Neural progenitor cell (in vitro differentiated cells): ENCODE results near the gene VARS2. TPM values are rescaled to one million over a fixed set of nuclear protein-coding genes. Genes with fewer than 3 reads are reported as not detected.
"Not testable (repeated sequence)": the region's sequence is repeated elsewhere in the genome, so short reads cannot be mapped to it uniquely, and the experiment has no call there.

Source experiments
- DNase-seq: peaks from one replicate; pipeline ENCODE4 v3.0.0-alpha.2; 2016; ENCODE audit warnings: low spot score
- H2AFZ ChIP-seq: fragments of 200-600 bp; sonication (generic); replicated peaks from 2 replicates; pipeline ENCODE4 v1.6.1; 2016; ENCODE audit warnings: antibody characterized with exemption
- H3F3A ChIP-seq: fragments of 200-600 bp; sonication (generic); 2 replicates; pipeline ENCODE4 v1.6.1; 2016; ENCODE audit warnings: antibody characterized with exemption, low read depth
- H3K27ac ChIP-seq: fragments of 200-600 bp; sonication (generic); 2 replicates; pipeline ENCODE4 v1.5.1; 2016; ENCODE audit warnings: mild to moderate bottlenecking
- H3K27me3 ChIP-seq: fragments of 200-600 bp; sonication (generic); 2 replicates; pipeline ENCODE4 v1.6.1; 2016; ENCODE audit warnings: mild to moderate bottlenecking, moderate library complexity
- H3K36me3 ChIP-seq: fragments of 200-600 bp; sonication (generic); 2 replicates; pipeline ENCODE4 v1.5.1; 2016
- H3K4me1 ChIP-seq: fragments of 200-600 bp; sonication (generic); 2 replicates; pipeline ENCODE4 v1.6.1; 2016; ENCODE audit warnings: mixed run types
- H3K4me2 ChIP-seq: fragments of 200-600 bp; sonication (generic); 2 replicates; pipeline ENCODE4 v1.6.1; 2016
- H3K4me3 ChIP-seq: fragments of 200-600 bp; sonication (generic); 2 replicates; pipeline ENCODE4 v1.5.1; 2016
- H3K79me2 ChIP-seq: fragments of 200-600 bp; sonication (generic); 2 replicates; pipeline ENCODE4 v1.6.1; 2016; ENCODE audit warnings: low read depth
- H3K9ac ChIP-seq: fragments of 200-600 bp; sonication (generic); 2 replicates; pipeline ENCODE4 v1.6.1; 2016
- H3K9me3 ChIP-seq: fragments of 200-600 bp; sonication (generic); 2 replicates; pipeline ENCODE4 v1.5.1; 2016; ENCODE audit warnings: low read depth
- H4K20me1 ChIP-seq: fragments of 200-600 bp; sonication (generic); 2 replicates; pipeline ENCODE4 v1.6.1; 2016; ENCODE audit warnings: low read depth
- H3K27ac Mint-ChIP-seq: 3 replicates; pipeline ENCODE4 v1.8.0; 2021; ENCODE audit warnings: mixed read lengths
- H3K27me3 Mint-ChIP-seq: 2 replicates; pipeline ENCODE4 v1.8.0; 2022; ENCODE audit warnings: low read depth, mild to moderate bottlenecking, inconsistent platforms, moderate library complexity, mixed read lengths; ENCODE audit not compliant: insufficient read depth
- H3K36me3 Mint-ChIP-seq: 3 replicates; pipeline ENCODE4 v1.8.0; 2021; ENCODE audit warnings: mixed read lengths
- H3K4me1 Mint-ChIP-seq: 3 replicates; pipeline ENCODE4 v1.8.0; 2021; ENCODE audit warnings: mixed read lengths
- H3K4me3 Mint-ChIP-seq: 3 replicates; pipeline ENCODE4 v1.8.0; 2021; ENCODE audit warnings: mild to moderate bottlenecking, moderate library complexity, mixed read lengths
- H3K9me3 Mint-ChIP-seq: 3 replicates; pipeline ENCODE4 v1.8.0; 2020; ENCODE audit warnings: mixed read lengths
- EZH2 ChIP-seq: fragments of 200-600 bp; sonication (generic); IDR thresholded peaks from 2 replicates; pipeline ENCODE4 v1.6.1; 2017; ENCODE audit warnings: antibody characterized with exemption, mild to moderate bottlenecking, moderate library complexity
- EZH2phosphoT487 ChIP-seq: fragments of 200-600 bp; sonication (generic); IDR thresholded peaks from 2 replicates; pipeline ENCODE4 v1.6.1; 2017; ENCODE audit warnings: antibody characterized with exemption
- total RNA-seq: library from RNA; depleted of rRNA; stranded (reverse); fragments of >200 nt; gene quantifications from 2 replicates; pipeline ENCODE4 v1.2.3, GENCODE V29; 2015; ENCODE audit warnings: low replicate concordance
- TF ChIP-seq, protein P1 (sequence below): fragments of 200-600 bp; sonication (generic); IDR thresholded peaks from 2 replicates; pipeline ENCODE4 v1.5.1; 2017; ENCODE audit warnings: antibody characterized with exemption, mild to moderate bottlenecking

Gene VARS2
- total RNA-seq, 1 donor from 2014 or later, result 21.5 TPM

DNA sequence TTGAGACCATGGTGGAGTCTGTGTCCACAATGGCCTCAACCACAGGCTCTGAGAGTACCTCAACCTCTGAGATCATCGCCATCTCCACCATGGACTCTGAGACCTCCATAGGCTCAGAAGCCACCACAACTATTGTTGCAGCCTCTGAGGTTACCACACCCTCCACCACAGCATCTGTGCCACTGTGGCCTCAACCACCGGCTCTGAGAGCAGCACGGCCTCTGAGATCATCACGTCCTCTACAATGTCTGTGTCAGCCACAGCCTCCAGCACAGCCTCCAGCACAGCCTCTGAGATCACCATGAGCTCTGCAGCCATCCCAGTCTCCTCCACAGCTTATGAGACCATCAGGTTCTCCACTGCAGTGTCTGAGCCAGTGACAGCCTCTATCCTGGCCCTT is 50.0 kb downstream of the VARS2 start:
- Histone ChIP-seq H3K4me1 (no peaks in the 10 kb centered on the region), H3K4me2 (no peak overlapping the region), H3K27me3 (no peaks in the 10 kb centered on the region), H2AFZ (no peak overlapping the region), H3K9me3 (no peaks in the 10 kb centered on the region), H4K20me1 (no peaks in the 10 kb centered on the region), H3K79me2 (no peaks in the 10 kb centered on the region), H3K9ac (no peak overlapping the region), H3K36me3 (no peaks in the 10 kb centered on the region), H3K27ac (no peak overlapping the region), H3K4me3 (no peak overlapping the region), H3F3A (no peaks in the 10 kb centered on the region)
- Mint-ChIP-seq H3K4me1 (peaks cover 7% of the 10 kb centered on the region), H3K27ac (no peak overlapping the region), H3K9me3 (peaks cover 4% of the 10 kb centered on the region), H3K27me3 (peaks cover 6% of the 10 kb centered on the region), H3K36me3 (no peaks in the 10 kb centered on the region), H3K4me3 (no peak overlapping the region)
- no peak for DNase-seq
- TF ChIP-seq, protein P1, sequence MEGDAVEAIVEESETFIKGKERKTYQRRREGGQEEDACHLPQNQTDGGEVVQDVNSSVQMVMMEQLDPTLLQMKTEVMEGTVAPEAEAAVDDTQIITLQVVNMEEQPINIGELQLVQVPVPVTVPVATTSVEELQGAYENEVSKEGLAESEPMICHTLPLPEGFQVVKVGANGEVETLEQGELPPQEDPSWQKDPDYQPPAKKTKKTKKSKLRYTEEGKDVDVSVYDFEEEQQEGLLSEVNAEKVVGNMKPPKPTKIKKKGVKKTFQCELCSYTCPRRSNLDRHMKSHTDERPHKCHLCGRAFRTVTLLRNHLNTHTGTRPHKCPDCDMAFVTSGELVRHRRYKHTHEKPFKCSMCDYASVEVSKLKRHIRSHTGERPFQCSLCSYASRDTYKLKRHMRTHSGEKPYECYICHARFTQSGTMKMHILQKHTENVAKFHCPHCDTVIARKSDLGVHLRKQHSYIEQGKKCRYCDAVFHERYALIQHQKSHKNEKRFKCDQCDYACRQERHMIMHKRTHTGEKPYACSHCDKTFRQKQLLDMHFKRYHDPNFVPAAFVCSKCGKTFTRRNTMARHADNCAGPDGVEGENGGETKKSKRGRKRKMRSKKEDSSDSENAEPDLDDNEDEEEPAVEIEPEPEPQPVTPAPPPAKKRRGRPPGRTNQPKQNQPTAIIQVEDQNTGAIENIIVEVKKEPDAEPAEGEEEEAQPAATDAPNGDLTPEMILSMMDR, result no peak
- TF ChIP-seq EZH2phosphoT487, result no peak
- TF ChIP-seq EZH2, result no peak

DNA sequence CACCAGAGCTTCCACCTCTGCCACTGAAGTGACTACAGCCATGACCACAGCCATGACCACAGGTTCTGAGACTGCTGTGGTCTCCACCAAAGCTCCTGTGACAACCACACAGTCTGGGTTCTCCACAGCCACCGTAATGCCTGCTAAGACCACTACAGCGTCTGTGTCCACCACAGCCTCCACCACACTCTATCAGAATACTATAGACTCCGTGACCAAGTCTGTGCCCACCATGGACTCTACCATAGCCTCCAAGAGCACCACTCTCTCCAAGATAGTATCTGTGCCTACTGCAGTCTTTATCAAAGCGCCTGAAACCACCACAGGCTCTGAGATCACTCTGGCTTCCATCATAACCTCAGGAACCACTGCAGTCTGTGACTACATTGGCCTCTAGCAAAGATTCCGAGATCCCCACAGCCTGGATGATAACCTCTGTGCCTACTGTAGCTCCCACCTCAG is 51.1 kb downstream of the VARS2 start:
- H3K9me3 ChIP-seq, result no peaks in the 10 kb centered on the region
- H2AFZ ChIP-seq, result no peak overlapping the region
- no peak overlapping the region for H3K27ac Mint-ChIP-seq
- no peaks in the 10 kb centered on the region for H3K36me3 Mint-ChIP-seq
- H3K4me1 ChIP-seq, result no peaks in the 10 kb centered on the region
- no peaks in the 10 kb centered on the region for H3K79me2 ChIP-seq
- no peak overlapping the region for H3K4me2 ChIP-seq
- no peaks in the 10 kb centered on the region for H3F3A ChIP-seq
- peaks cover 6% of the 10 kb centered on the region for H3K27me3 Mint-ChIP-seq
- H3K9me3 Mint-ChIP-seq, result peaks cover 4% of the 10 kb centered on the region
- peaks cover 4% of the 10 kb centered on the region for H3K4me1 Mint-ChIP-seq
- H4K20me1 ChIP-seq, result no peaks in the 10 kb centered on the region
- no peaks in the 10 kb centered on the region for H3K27me3 ChIP-seq
- DNase-seq, result no peak
- no peak overlapping the region for H3K4me3 Mint-ChIP-seq
- no peak overlapping the region for H3K4me3 ChIP-seq
- TF ChIP-seq EZH2phosphoT487 (no peak), EZH2 (no peak)
- TF ChIP-seq, protein P1, result no peak
- no peaks in the 10 kb centered on the region for H3K36me3 ChIP-seq
- no peak overlapping the region for H3K9ac ChIP-seq
- H3K27ac ChIP-seq, result no peak overlapping the region

DNA sequence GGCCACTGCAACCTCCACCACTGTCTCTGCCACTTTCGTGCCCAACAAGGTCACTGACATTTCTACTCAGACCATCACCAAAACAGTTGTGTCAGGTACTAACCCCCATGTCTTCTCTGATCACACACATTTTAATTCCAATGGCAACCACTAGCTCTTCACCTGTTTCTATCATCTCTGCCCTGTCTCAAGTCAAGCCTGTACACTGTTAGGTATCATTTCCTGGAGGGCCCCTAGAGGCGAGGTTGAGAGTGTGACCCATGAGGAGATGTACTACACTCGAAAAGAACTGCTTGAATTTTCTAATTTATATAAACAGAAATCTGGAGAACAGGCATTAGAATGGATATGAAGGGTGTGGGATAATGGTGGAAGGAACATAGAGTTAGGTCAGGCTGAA is 52.1 kb downstream of the VARS2 start:
- no peak overlapping the region for H3K4me3 Mint-ChIP-seq
- peaks cover 4% of the 10 kb centered on the region for H3K9me3 Mint-ChIP-seq
- H3K4me2 ChIP-seq, result no peak overlapping the region
- no peak overlapping the region for H3K27ac Mint-ChIP-seq
- TF ChIP-seq, protein P1, result no peak
- TF ChIP-seq EZH2phosphoT487 (no peak), EZH2 (no peak)
- H3K4me1 Mint-ChIP-seq, result peaks cover 3% of the 10 kb centered on the region
- H2AFZ ChIP-seq, result no peak overlapping the region
- H3K4me1 ChIP-seq, result no peaks in the 10 kb centered on the region
- no peaks in the 10 kb centered on the region for H4K20me1 ChIP-seq
- DNase-seq, result no peak
- H3K4me3 ChIP-seq, result no peak overlapping the region
- no peak overlapping the region for H3K9ac ChIP-seq
- no peak overlapping the region for H3K27ac ChIP-seq
- H3K36me3 ChIP-seq, result no peaks in the 10 kb centered on the region
- H3K9me3 ChIP-seq, result no peaks in the 10 kb centered on the region
- H3K36me3 Mint-ChIP-seq, result no peaks in the 10 kb centered on the region
- H3F3A ChIP-seq, result no peaks in the 10 kb centered on the region
- no peaks in the 10 kb centered on the region for H3K79me2 ChIP-seq
- H3K27me3 ChIP-seq, result no peaks in the 10 kb centered on the region
- H3K27me3 Mint-ChIP-seq, result peaks cover 6% of the 10 kb centered on the region

DNA sequence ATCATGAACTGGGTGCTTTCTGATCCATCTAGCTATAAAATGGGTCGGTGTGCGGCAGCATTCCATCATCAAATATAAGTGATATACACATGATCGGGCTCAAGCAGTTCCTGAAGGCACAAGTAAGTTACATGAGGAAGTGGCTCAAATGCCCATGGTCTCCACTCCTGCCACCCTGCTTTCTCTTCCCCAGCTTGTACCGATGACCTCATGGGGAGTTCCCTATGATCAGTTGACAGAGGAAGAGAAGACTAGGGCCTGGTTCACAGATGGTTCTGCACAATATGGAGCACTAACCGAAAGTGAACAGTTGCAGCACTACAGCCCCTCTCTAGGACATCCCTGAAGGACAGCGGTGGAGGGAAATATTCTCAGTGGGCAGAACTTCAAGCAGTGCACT is 55.1 kb downstream of the VARS2 start:
- not testable (repeated sequence) for DNase-seq, H3K4me3 ChIP-seq, H3K9ac ChIP-seq, H2AFZ ChIP-seq, H3K4me2 ChIP-seq, H3K27me3 Mint-ChIP-seq, H3K27me3 ChIP-seq, H3F3A ChIP-seq, H3K4me1 ChIP-seq, H3K9me3 ChIP-seq, H3K4me3 Mint-ChIP-seq, H3K27ac Mint-ChIP-seq, H3K79me2 ChIP-seq, H3K36me3 Mint-ChIP-seq, H3K27ac ChIP-seq, H3K4me1 Mint-ChIP-seq, H3K9me3 Mint-ChIP-seq, H4K20me1 ChIP-seq, H3K36me3 ChIP-seq
